Measurements from ENCODE around the gene EPYC.

DNA sequence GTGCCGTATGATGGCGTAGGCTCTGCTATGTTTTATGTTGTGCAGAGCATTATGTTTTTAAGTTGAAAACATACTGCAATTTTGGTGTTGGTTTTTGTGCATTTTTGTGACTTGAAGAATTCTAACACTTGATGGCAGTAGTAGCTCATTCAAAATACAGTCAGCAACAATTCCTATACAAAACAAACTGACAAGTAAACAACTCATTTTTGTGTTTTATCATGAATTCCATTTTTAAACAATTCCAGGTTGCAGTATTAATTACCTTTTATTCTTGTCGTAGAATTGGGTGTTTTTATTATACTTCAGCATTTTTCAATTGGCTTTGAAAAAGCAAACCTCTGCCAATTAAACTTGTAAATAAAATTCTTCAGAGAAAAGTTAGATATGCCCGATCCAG, 45.7 kb downstream of the EPYC start:
- no peak for TF ChIP-seq ZNF565 (CRISPR knock-in tag; conservative IDR thresholded peaks at IDR 0.05; ENCODE audit: low read depth)
- TF ChIP-seq CSRNP3 (CRISPR knock-in tag; IDR thresholded peaks at IDR 0.05) = no peak
- TF ChIP-seq ARNTL (CRISPR knock-in tag; IDR thresholded peaks at IDR 0.05; ENCODE audit: borderline replicate concordance, low read depth) = no peak
- no peak for TF ChIP-seq GLIS3 (CRISPR knock-in tag; IDR thresholded peaks at IDR 0.05)
- no peak for TF ChIP-seq SNAI2 (CRISPR knock-in tag; IDR thresholded peaks at IDR 0.05)
- TF ChIP-seq ZFP3 (CRISPR knock-in tag; IDR thresholded peaks at IDR 0.05) = no peak

Measured in SK-N-SH treated with all-trans-retinoic acid at 6 μM for 48 hours (cell line).